ENCODE measurements around the gene NRG3. TPM values are rescaled to one million over a fixed set of nuclear protein-coding genes. Genes with fewer than 3 reads are reported as not detected.
"Not testable (repeated sequence)": the region's sequence is repeated elsewhere in the genome, so short reads cannot be mapped to it uniquely, and the experiment has no call there.

NRG3 gene
- total RNA-seq, 1 donor from 2014 or later = not detected

DNA sequence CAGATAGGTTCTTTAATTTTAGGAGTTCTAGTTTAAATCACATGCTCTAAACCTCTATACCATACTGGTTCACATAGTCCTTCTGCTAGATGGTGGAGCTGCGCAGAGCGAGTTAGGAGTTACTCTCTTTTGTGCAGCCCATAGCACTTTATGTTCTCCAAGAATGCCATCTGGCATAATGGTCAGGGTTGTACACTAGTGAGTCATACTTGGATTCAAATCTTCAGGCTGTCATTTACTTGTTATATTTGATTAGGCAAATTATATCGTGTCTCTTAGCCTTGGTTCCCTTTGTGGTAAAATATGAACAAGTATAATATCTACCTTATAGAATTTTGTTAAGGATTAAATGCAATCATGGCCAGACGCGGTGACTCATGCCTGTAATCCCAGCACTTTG is 1078.3 kb downstream of the NRG3 start:
- Mint-ChIP-seq H3K9me3 (ENCODE audit: low read depth) (peaks cover 5% of the 10 kb centered on the region), H3K4me3 (ENCODE audit: unreplicated experiment) (no peak overlapping the region), H3K27me3 (ENCODE audit: low read depth) (peaks cover 10% of the 10 kb centered on the region), H3K27ac (ENCODE audit: unreplicated experiment) (no peak overlapping the region), H3K4me1 (ENCODE audit: low read depth) (no peaks in the 10 kb centered on the region), H3K36me3 (ENCODE audit: low read depth) (no peaks in the 10 kb centered on the region)
- TF ChIP-seq, protein P1, sequence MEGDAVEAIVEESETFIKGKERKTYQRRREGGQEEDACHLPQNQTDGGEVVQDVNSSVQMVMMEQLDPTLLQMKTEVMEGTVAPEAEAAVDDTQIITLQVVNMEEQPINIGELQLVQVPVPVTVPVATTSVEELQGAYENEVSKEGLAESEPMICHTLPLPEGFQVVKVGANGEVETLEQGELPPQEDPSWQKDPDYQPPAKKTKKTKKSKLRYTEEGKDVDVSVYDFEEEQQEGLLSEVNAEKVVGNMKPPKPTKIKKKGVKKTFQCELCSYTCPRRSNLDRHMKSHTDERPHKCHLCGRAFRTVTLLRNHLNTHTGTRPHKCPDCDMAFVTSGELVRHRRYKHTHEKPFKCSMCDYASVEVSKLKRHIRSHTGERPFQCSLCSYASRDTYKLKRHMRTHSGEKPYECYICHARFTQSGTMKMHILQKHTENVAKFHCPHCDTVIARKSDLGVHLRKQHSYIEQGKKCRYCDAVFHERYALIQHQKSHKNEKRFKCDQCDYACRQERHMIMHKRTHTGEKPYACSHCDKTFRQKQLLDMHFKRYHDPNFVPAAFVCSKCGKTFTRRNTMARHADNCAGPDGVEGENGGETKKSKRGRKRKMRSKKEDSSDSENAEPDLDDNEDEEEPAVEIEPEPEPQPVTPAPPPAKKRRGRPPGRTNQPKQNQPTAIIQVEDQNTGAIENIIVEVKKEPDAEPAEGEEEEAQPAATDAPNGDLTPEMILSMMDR (IDR thresholded peaks at IDR 0.05) = no peak
- no peak for DNase-seq (ENCODE audit: low spot score)

DNA sequence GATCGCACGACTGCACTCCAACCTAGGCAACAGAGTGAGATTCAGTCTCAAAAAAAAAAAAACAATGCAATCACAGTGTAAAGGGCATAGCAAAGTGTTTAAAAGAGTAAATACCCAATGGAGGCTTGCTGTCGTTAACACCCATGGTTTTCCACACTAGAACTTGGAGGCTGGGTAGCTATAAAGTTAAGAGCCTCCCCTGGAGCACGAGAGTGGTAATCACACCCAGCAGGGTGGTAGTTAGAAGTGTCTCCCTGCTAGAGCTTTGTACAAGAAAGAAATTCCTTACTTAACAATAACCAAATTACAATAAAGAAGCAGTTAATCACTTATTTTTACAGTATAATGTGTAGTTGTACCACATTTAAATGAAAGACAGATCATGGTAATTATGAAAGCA is 1078.9 kb downstream of the NRG3 start:
- TF ChIP-seq, protein P1 (IDR thresholded peaks at IDR 0.05) = no peak
- Mint-ChIP-seq H3K27me3 (ENCODE audit: low read depth) (peaks cover 14% of the 10 kb centered on the region), H3K9me3 (ENCODE audit: low read depth) (no peaks in the 10 kb centered on the region), H3K4me3 (ENCODE audit: unreplicated experiment) (no peak overlapping the region), H3K27ac (ENCODE audit: unreplicated experiment) (no peak overlapping the region), H3K4me1 (ENCODE audit: low read depth) (no peaks in the 10 kb centered on the region), H3K36me3 (ENCODE audit: low read depth) (no peaks in the 10 kb centered on the region)
- no peak for DNase-seq (ENCODE audit: low spot score)

DNA sequence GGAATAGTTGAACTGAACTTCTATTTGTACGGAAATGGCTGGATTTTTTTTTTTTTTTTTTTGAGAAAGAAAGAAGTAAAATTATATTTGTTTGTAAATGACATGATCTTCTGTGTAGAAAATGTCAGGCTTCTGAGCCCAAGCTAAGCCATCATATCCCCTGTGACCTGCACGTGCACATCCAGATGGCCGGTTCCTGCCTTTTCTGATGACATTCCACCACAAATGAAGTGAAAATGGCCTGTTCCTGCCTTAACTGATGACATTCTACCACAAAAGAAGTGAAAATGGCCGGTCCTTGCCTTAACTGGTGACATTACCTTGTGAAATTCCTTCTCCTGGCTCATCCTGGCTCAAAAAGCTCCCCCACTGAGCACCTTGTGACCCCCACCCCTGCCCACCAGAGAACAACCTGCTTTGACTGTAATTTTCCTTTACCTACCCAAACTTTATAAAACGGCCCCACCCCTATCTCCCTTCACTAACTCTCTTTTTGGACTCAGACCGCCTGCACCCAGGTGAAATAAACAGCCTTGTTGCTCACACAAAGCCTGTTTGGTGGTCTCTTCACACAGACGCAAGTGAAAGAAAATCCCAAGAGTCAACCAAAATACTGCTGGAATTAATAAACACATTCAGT is 1085.5 kb downstream of the NRG3 start:
- not testable (repeated sequence) for H3K9me3 Mint-ChIP-seq (ENCODE audit: low read depth); H3K27ac Mint-ChIP-seq (ENCODE audit: unreplicated experiment); H3K4me3 Mint-ChIP-seq (ENCODE audit: unreplicated experiment); H3K36me3 Mint-ChIP-seq (ENCODE audit: low read depth); DNase-seq (ENCODE audit: low spot score); H3K4me1 Mint-ChIP-seq (ENCODE audit: low read depth)
- H3K27me3 Mint-ChIP-seq (ENCODE audit: low read depth) = peaks cover 12% of the 10 kb centered on the region

DNA sequence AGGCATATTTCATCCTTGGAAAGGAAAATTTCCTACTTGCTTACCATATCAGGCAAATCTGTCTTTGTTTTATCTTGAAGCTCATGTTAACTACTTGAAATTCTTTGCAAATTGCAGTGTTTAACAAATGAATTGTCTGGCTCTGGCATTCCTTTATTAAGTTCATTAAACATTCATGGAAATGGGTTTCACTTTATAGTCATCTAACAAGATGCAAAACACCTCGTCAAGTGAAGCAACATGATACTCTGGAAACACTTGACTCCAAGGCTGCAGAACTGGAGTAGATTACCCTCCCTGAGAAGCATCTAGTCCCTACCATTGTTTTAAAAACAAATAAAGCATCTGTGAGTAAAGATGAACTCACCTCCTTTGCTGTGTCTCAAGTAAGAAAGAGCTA is 1086.9 kb downstream of the NRG3 start:
- no peak overlapping the region for H3K27ac Mint-ChIP-seq (ENCODE audit: unreplicated experiment)
- H3K4me1 Mint-ChIP-seq (ENCODE audit: low read depth) = peaks cover 4% of the 10 kb centered on the region
- no peaks in the 10 kb centered on the region for H3K9me3 Mint-ChIP-seq (ENCODE audit: low read depth)
- no peak for DNase-seq (ENCODE audit: low spot score)
- peaks cover 8% of the 10 kb centered on the region for H3K27me3 Mint-ChIP-seq (ENCODE audit: low read depth)
- TF ChIP-seq, protein P1 (IDR thresholded peaks at IDR 0.05) = no peak
- no peaks in the 10 kb centered on the region for H3K36me3 Mint-ChIP-seq (ENCODE audit: low read depth)
- H3K4me3 Mint-ChIP-seq (ENCODE audit: unreplicated experiment) = no peak overlapping the region

DNA sequence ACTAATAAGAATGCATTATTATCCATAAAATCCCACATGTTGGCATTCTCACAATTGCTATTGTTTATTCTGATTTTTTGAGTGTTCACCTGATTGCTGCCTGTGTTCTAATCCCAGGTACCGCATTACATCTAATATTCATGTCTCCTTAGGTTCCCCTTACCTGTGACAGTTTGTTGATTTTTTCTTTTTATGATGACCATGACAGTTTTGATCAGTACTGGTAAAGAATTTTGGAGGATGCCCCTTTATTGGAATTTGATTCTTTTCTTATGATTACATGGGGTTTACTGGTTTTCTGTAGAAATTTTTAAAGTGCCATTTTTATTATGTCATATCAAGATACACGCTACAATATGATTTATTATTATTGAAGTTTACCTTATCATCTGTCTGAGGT is 1091.1 kb downstream of the NRG3 start:
- H3K36me3 Mint-ChIP-seq (ENCODE audit: low read depth) = no peaks in the 10 kb centered on the region
- no peak for DNase-seq (ENCODE audit: low spot score)
- H3K4me3 Mint-ChIP-seq (ENCODE audit: unreplicated experiment) = no peak overlapping the region
- TF ChIP-seq, protein P1 (IDR thresholded peaks at IDR 0.05) = no peak
- no peak overlapping the region for H3K27ac Mint-ChIP-seq (ENCODE audit: unreplicated experiment)
- H3K9me3 Mint-ChIP-seq (ENCODE audit: low read depth) = no peaks in the 10 kb centered on the region
- peaks cover 3% of the 10 kb centered on the region for H3K27me3 Mint-ChIP-seq (ENCODE audit: low read depth)
- H3K4me1 Mint-ChIP-seq (ENCODE audit: low read depth) = no peaks in the 10 kb centered on the region

DNA sequence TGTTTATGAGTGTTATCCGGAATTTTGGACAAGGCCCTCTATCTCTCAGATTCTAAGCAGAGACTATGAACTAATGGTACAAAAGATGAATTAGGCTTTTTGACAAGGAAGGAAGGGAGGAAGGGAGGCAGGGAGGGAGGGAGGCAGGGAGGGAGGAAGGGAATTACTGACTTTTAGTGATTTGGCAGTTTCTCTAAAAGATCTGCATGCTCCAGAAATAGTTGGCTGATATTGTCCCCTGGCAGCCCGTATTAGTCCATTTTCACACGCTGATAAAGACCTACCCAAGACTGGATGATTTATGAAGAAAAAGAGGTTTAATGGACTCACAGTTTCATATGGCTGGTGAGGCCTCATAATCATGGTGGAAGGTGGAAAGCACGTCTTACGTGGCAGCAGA is 1093.5 kb downstream of the NRG3 start:
- TF ChIP-seq, protein P1 (IDR thresholded peaks at IDR 0.05) = no peak
- Mint-ChIP-seq H3K36me3 (ENCODE audit: low read depth) (no peaks in the 10 kb centered on the region), H3K9me3 (ENCODE audit: low read depth) (no peaks in the 10 kb centered on the region), H3K27ac (ENCODE audit: unreplicated experiment) (no peak overlapping the region), H3K4me3 (ENCODE audit: unreplicated experiment) (no peak overlapping the region), H3K27me3 (ENCODE audit: low read depth) (peaks cover 7% of the 10 kb centered on the region), H3K4me1 (ENCODE audit: low read depth) (no peaks in the 10 kb centered on the region)
- DNase-seq (ENCODE audit: low spot score) = no peak
